ENCODE results near the gene NKD1. TPM values are rescaled to one million over a fixed set of nuclear protein-coding genes. Genes with fewer than 3 reads are reported as not detected.

The NKD1 gene
- total RNA-seq, 6 experiments from 2014 or later = 0.69 to 2.6 (median 2.1) TPM

GRCh38 chr16:50599494-50599893 lies 51.3 kb downstream of the NKD1 start:
- no peaks in the 10 kb centered on the region for H3K27me3 ChIP-seq
- no peak overlapping the region for H3K27ac ChIP-seq
- no peak overlapping the region for H3K4me3 ChIP-seq
- intact Hi-C loops (cut with DNase I) = no loop called here
- no peaks in the 10 kb centered on the region for H3K9me3 ChIP-seq
- ATAC-seq (no peak), DNase-seq (no peak)
- no peaks in the 10 kb centered on the region for H3K4me1 ChIP-seq
- WGBS (ENCODE audit: insufficient coverage, low coverage, low lambda C conversion rate, missing lambda C conversion rate) = 69% methylated on average over 4 of the region's 6 CpGs
- TF ChIP-seq CTCF (IDR thresholded peaks at IDR 0.05) = no peak
- TF ChIP-seq POLR2A (IDR thresholded peaks at IDR 0.05) = no peak
- H3K36me3 ChIP-seq = no peaks in the 10 kb centered on the region

GRCh38 chr16:50600582-50601283 lies 52.5 kb downstream of the NKD1 start:
- TF ChIP-seq POLR2A (IDR thresholded peaks at IDR 0.05) (no peak), CTCF (IDR thresholded peaks at IDR 0.05) (no peak)
- Histone ChIP-seq H3K27ac (no peak overlapping the region), H3K4me3 (no peak overlapping the region), H3K4me1 (no peaks in the 10 kb centered on the region), H3K36me3 (no peaks in the 10 kb centered on the region), H3K27me3 (no peaks in the 10 kb centered on the region), H3K9me3 (no peaks in the 10 kb centered on the region)
- peak in 1 of 3 donors; percentile 46 for DNase-seq
- peak in 2 of 4 donors; percentile 19 to 21 for ATAC-seq
- intact Hi-C loops (cut with DNase I) = no loop called here
- WGBS (ENCODE audit: insufficient coverage, low coverage, low lambda C conversion rate, missing lambda C conversion rate) = 64% methylated on average over 3 of the region's 15 CpGs

GRCh38 chr16:50601341-50601740 lies 53.1 kb downstream of the NKD1 start:
- Histone ChIP-seq H3K9me3 (no peaks in the 10 kb centered on the region), H3K27ac (no peak overlapping the region), H3K36me3 (no peaks in the 10 kb centered on the region), H3K4me1 (no peaks in the 10 kb centered on the region), H3K27me3 (no peaks in the 10 kb centered on the region), H3K4me3 (no peak overlapping the region)
- ATAC-seq (no peak), DNase-seq (peak in 1 of 3 donors; percentile 39)
- no peak for TF ChIP-seq CTCF (IDR thresholded peaks at IDR 0.05)
- no peak for TF ChIP-seq POLR2A (IDR thresholded peaks at IDR 0.05)
- WGBS (ENCODE audit: insufficient coverage, low coverage, low lambda C conversion rate, missing lambda C conversion rate) = no CpG with 5 or more reads among the region's 12 CpGs
- intact Hi-C loops (cut with DNase I) = no loop called here

DNA sequence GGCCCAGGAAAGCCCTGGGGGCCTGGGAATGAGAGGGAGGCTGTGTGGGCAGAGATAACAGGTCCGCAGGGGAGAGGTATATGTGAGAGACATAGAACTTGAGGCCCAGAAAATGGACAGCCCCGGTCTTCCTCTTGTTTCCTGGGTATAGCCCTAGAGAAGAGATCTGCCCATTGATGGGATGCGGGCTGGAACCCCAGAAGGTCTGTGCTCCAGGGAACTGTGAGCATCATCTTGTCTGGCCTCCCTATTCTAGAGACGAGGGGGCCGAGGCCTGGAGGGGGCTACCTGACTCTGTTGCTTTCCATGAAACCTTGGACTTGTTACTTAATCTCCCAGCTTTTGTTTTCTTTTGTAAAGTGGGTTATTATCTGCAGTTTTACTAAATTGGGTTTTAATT lies 53.9 kb downstream of the NKD1 start:
- no peak overlapping the region for H3K27ac ChIP-seq

More for the DNA sequence above, 53.9 kb downstream of the NKD1 start:
- WGBS (ENCODE audit: insufficient coverage, low coverage, low lambda C conversion rate, missing lambda C conversion rate) = 79% methylated on average over 2 of the region's 5 CpGs
- Histone ChIP-seq H3K4me1 (no peaks in the 10 kb centered on the region), H3K4me3 (no peak overlapping the region), H3K27me3 (no peaks in the 10 kb centered on the region), H3K9me3 (no peaks in the 10 kb centered on the region), H3K36me3 (no peaks in the 10 kb centered on the region)
- DNase-seq = no peak
- intact Hi-C loops (cut with DNase I) = no loop called here
- no peak for ATAC-seq
- TF ChIP-seq POLR2A (IDR thresholded peaks at IDR 0.05) = no peak
- TF ChIP-seq CTCF (IDR thresholded peaks at IDR 0.05) = no peak
